Measurements from ENCODE around the gene RNF213.

GRCh38 chr17:80374039-80374731 is 113.5 kb downstream of the RNF213 start:
- TF ChIP-seq CTCF (IDR thresholded peaks at IDR 0.05; ENCODE audit: low read length) (no peak), EZH2 (IDR thresholded peaks at IDR 0.05; ENCODE audit: borderline replicate concordance, low read length) (no peak)
